Measurements from ENCODE around the gene CLTB. TPM values are rescaled to one million over a fixed set of nuclear protein-coding genes. Genes with fewer than 3 reads are reported as not detected.

The CLTB gene
- total and polyA plus RNA-seq, 8 donors = 41.0 to 128 (median 51.9) TPM

- intact Hi-C loops (cut with DNase I) = no loop called here
- no peaks in the 10 kb centered on the region for H3K9me3 ChIP-seq
- H3K27me3 ChIP-seq = no peaks in the 10 kb centered on the region
- H3K4me3 ChIP-seq = no peak overlapping the region
- H3K36me3 ChIP-seq = peaks cover 0 to 92% of the 10 kb centered on the region in 2 donors
- no peak overlapping the region for H3K27ac ChIP-seq
- no peak for ATAC-seq
- DNase-seq = peak in 1 of 4 donors; percentile 25
- H3K4me1 ChIP-seq = peaks cover 0 to 3% of the 10 kb centered on the region in 2 donors
- no peak for TF ChIP-seq CTCF (IDR thresholded peaks at IDR 0.05)
These were observed 20.0 kb downstream of the CLTB start for GRCh38 chr5:176396330-176396729.

DNA sequence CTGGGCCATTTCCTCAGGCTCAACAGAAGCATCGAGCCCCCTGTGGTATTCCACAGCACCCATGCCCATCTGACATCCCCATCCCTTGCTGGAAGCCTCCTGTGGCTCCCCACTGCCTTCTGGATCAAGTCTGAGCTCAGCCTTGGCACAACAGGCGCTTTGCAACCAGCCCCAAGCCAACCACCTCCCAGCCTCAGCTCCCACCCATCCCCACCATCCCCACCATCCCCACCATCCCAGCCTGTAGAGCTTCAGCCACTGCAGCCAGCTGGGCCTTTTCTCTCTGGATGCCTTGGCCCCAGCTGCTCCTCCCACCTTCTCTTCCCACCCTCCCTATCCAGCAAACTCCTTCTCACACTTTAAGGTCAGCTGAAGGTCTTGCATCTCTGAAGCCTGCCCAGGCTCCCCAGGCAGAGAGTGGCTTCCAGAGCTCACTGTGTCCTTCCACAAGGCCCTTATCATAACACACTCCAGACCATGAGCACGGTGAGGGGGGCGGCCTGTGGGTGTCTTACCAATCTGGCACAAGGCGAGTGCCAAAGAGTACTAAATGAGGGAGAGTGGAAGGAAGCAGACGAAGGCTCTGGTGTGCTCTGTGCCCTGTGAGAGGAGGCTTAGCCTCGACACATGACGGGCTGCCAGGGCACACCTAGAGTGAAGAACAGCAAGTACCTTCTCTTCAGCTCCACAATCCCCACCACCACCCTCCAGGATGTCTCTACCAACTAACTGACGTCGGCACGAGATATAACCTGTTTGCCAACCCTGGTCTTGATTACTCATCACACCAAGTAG is 21.3 kb downstream of the CLTB start:
- H3K4me1 ChIP-seq = peaks cover 0 to 13% of the 10 kb centered on the region in 2 donors
- no peak for TF ChIP-seq CTCF (IDR thresholded peaks at IDR 0.05)
- peaks cover 0 to 94% of the 10 kb centered on the region in 2 donors for H3K36me3 ChIP-seq
- intact Hi-C loops (cut with DNase I) = no loop called here
- ATAC-seq = peak; percentile 27
- no peak overlapping the region for H3K4me3 ChIP-seq
- H3K9me3 ChIP-seq = no peaks in the 10 kb centered on the region
- no peaks in the 10 kb centered on the region for H3K27me3 ChIP-seq
- H3K27ac ChIP-seq = no peak overlapping the region
- DNase-seq = peak in 2 of 4 donors; percentile 54 to 83

- intact Hi-C loops (cut with DNase I) = no loop called here
- Histone ChIP-seq H3K36me3 (peaks cover 0 to 85% of the 10 kb centered on the region in 2 donors), H3K9me3 (no peaks in the 10 kb centered on the region), H3K4me3 (no peak overlapping the region), H3K4me1 (peaks cover 0 to 21% of the 10 kb centered on the region in 2 donors), H3K27ac (no peak overlapping the region), H3K27me3 (no peaks in the 10 kb centered on the region)
- DNase-seq (no peak), ATAC-seq (no peak)
- TF ChIP-seq CTCF (IDR thresholded peaks at IDR 0.05) = no peak
These were observed 22.2 kb downstream of the CLTB start for GRCh38 chr5:176394096-176394495.

DNA sequence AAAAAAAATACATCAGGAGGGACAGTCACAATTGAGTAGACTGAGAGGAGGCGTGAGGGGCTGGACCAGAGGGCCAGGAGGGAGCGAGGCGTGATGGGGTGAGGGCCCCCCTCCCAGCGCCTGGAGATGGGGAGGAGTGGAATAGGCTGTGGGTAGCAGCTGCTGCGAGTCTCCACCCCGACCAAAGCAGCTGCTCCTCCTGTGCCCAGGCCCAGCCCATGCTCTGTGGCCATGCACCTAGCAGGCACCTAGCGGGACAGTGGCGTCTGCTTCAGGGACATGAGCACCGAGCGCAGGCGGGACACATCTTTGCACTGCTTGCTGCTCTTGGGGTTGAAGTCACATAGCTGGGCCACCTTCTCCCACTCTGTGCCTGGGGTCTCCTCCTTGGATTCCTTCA is 23.8 kb downstream of the CLTB start:
- TF ChIP-seq CTCF (IDR thresholded peaks at IDR 0.05) = no peak
- no peak for ATAC-seq
- peaks cover 4 to 29% of the 10 kb centered on the region in 2 donors for H3K4me1 ChIP-seq
- H3K9me3 ChIP-seq = no peaks in the 10 kb centered on the region
- no peak overlapping the region for H3K4me3 ChIP-seq
- intact Hi-C loops (cut with DNase I) = no loop called here
- no peaks in the 10 kb centered on the region for H3K27me3 ChIP-seq
- peaks cover 0 to 71% of the 10 kb centered on the region in 2 donors for H3K36me3 ChIP-seq
- no peak for DNase-seq
- H3K27ac ChIP-seq = no peak overlapping the region

GRCh38 chr5:176391999-176392398 is 24.3 kb downstream of the CLTB start:
- ATAC-seq = no peak
- H3K36me3 ChIP-seq = peaks cover 0 to 68% of the 10 kb centered on the region in 2 donors
- DNase-seq = no peak
- TF ChIP-seq CTCF (IDR thresholded peaks at IDR 0.05) = no peak
- H3K9me3 ChIP-seq = no peaks in the 10 kb centered on the region
- H3K27ac ChIP-seq = no peak overlapping the region
- H3K4me1 ChIP-seq = peaks cover 8 to 34% of the 10 kb centered on the region in 2 donors
- no peaks in the 10 kb centered on the region for H3K27me3 ChIP-seq
- H3K4me3 ChIP-seq = no peak overlapping the region
- intact Hi-C loops (cut with DNase I) = no loop called here
